Endothelial cell of umbilical vein (primary cell): ENCODE data around the gene YTHDF1. TPM values are rescaled to one million over a fixed set of nuclear protein-coding genes. Genes with fewer than 3 reads are reported as not detected.
"Not testable (repeated sequence)": the region's sequence is repeated elsewhere in the genome, so short reads cannot be mapped to it uniquely, and the experiment has no call there.

ENCODE experiments used
- BruUV-seq: library from RNA; stranded (reverse); fragments of 400-500 nt; replicated peaks from 2 replicates; lab custom pipeline; 2021; lab: Mats Ljungman, UMichigan
- CTCF ChIA-PET: fragments of 300-600, 350-600 bp; sonication (Branson Sonifier 250); formaldehyde crosslinking; loops from one replicate; lab custom pipeline; 2021; ENCODE audit warnings: antibody characterized with exemption, inconsistent platforms; lab: Charles Lee
- POLR2A ChIA-PET: fragments of 300-600, 350-600 bp; sonication (Branson Sonifier 250); formaldehyde crosslinking; loops from one replicate; lab custom pipeline; 2021; ENCODE audit warnings: antibody characterized with exemption, inconsistent platforms; lab: Charles Lee
- DNase-seq: peaks from one replicate; pipeline ENCODE4 v3.0.0-alpha.2; 2011; ENCODE audit warnings: low read depth, low spot score
- FAIRE-seq: peaks from 2 replicates; lab custom pipeline; 2011; peaks lifted over from hg19 to GRCh38; lab: Jason Lieb, UNC
- H2AFZ ChIP-seq: 2 replicates; pipeline ENCODE4 v1.6.0; 2012; ENCODE audit warnings: low read depth, low read length, control low read depth, inconsistent platforms
- H3K27ac ChIP-seq: 2 replicates; pipeline ENCODE4 v1.5.1; 2011; ENCODE audit warnings: low read depth, mild to moderate bottlenecking, control low read depth, low read length, moderate library complexity; ENCODE audit not compliant: insufficient read depth
- H3K27me3 ChIP-seq, 2 experiments: 2 replicates each; pipeline versions ENCODE4 v1.6.0 to v1.6.1; 2011; ENCODE audit warnings: low read length in 2 of 2, mixed read lengths in 1 of 2; ENCODE audit not compliant: control insufficient read depth in 2 of 2, insufficient read depth in 2 of 2
- H3K36me3 ChIP-seq, 2 experiments: 2 replicates in 1 of 2; 3 replicates in 1 of 2; pipeline ENCODE4 v1.5.1; 2011; ENCODE audit warnings: low read length in 2 of 2, mild to moderate bottlenecking in 1 of 2, moderate library complexity in 1 of 2; ENCODE audit not compliant: control insufficient read depth in 2 of 2, insufficient read depth in 2 of 2; ENCODE audit errors: extremely low read depth in 1 of 2
- H3K4me1 ChIP-seq: 3 replicates; pipeline ENCODE4 v1.5.1; 2011; ENCODE audit warnings: mild to moderate bottlenecking, low read length; ENCODE audit not compliant: control insufficient read depth, insufficient read depth; ENCODE audit errors: extremely low read depth
- H3K4me2 ChIP-seq: 2 replicates; pipeline ENCODE4 v1.6.1; 2011; ENCODE audit warnings: low read length, control low read depth, mixed read lengths; ENCODE audit not compliant: insufficient read depth
- H3K4me3 ChIP-seq, 3 experiments: fragments of 200-600 bp in 1 of 3; sonication (generic), shearing (Covaris generic) in 1 of 3; replicated peaks in 1 of 3; 2 replicates each; pipeline ENCODE4 v1.5.1; 2011 to 2016; ENCODE audit warnings: control low read depth in 3 of 3, low read length in 3 of 3, mild to moderate bottlenecking in 2 of 3, inconsistent platforms in 1 of 3, low read depth in 1 of 3, moderate library complexity in 1 of 3; ENCODE audit not compliant: insufficient read depth in 1 of 3
- H3K79me2 ChIP-seq: 2 replicates; pipeline ENCODE4 v1.6.0; 2012; ENCODE audit warnings: low read length, inconsistent platforms; ENCODE audit not compliant: control insufficient read depth, insufficient read depth
- H3K9ac ChIP-seq: replicated peaks from 2 replicates; pipeline ENCODE3; 2011; ENCODE audit warnings: low read length, control low read depth; ENCODE audit not compliant: insufficient read depth; ENCODE audit errors: extremely low read depth
- H3K9me1 ChIP-seq: replicated peaks from 3 replicates; pipeline ENCODE4 v1.6.0; 2011; ENCODE audit warnings: mild to moderate bottlenecking, low read length; ENCODE audit not compliant: control insufficient read depth, insufficient read depth; ENCODE audit errors: extremely low read depth
- H3K9me3 ChIP-seq: replicated peaks from 2 replicates; pipeline ENCODE4 v1.5.1; 2012; ENCODE audit warnings: low read length, inconsistent platforms; ENCODE audit not compliant: control insufficient read depth, insufficient read depth
- H4K20me1 ChIP-seq: replicated peaks from 2 replicates; pipeline ENCODE3; 2011; ENCODE audit warnings: mild to moderate bottlenecking, low read length; ENCODE audit not compliant: control insufficient read depth, insufficient read depth; ENCODE audit errors: extremely low read depth
- EZH2 ChIP-seq: IDR thresholded peaks from 2 replicates; pipeline ENCODE4 v1.6.1; 2012; ENCODE audit warnings: borderline replicate concordance, low read depth, mild to moderate bottlenecking, moderate library complexity, low read length, inconsistent platforms; ENCODE audit not compliant: severe bottlenecking
- FOS ChIP-seq: IDR thresholded peaks from 2 replicates; pipeline ENCODE4 v1.6.1; 2011; ENCODE audit warnings: mild to moderate bottlenecking, low read length, moderate library complexity, borderline replicate concordance; ENCODE audit not compliant: insufficient read depth
- GATA2 ChIP-seq: IDR thresholded peaks from 2 replicates; pipeline ENCODE4 v1.7.0; 2011; ENCODE audit warnings: low read depth, mild to moderate bottlenecking, moderate library complexity, mixed read lengths, low read length; ENCODE audit not compliant: insufficient read length, insufficient read depth
- JUN ChIP-seq: IDR thresholded peaks from 2 replicates; pipeline ENCODE4 v1.6.1; 2011; ENCODE audit warnings: borderline replicate concordance, low read depth; ENCODE audit not compliant: insufficient read length, insufficient read depth
- MYC ChIP-seq: IDR thresholded peaks from one replicate; pipeline ENCODE4 v1.6.1; 2011; ENCODE audit warnings: mild to moderate bottlenecking, low read depth, low read length
- POLR2A ChIP-seq: IDR thresholded peaks from 2 replicates; pipeline ENCODE4 v1.6.1; 2012; ENCODE audit warnings: low read depth, mild to moderate bottlenecking, control low read depth, low read length
- dilution Hi-C: fragments of 300-500 bp; cut with MboI; formaldehyde crosslinking; loops from one replicate; pipeline ENCODE4 v1.15.0; 2019; ENCODE audit warnings: low sequenced_read_pairs; ENCODE audit not compliant: extremely low pct_ligation_motif_present
- intact Hi-C: fragments of 100-400 bp; cut with micrococcal nuclease; formaldehyde crosslinking; loops from one replicate; pipeline ENCODE4 v1.10.0; 2022
- polyA plus RNA-seq, 4 experiments: library from polyadenylated mRNA; depleted of rRNA in 3 of 4; stranded (reverse) in 3 of 4; unstranded in 1 of 4; fragments of >200 nt; gene quantifications; 2 replicates each; pipeline versions ENCODE4 v1.2.1 to v1.2.3, GENCODE V29; 2011 to 2012; ENCODE audit warnings: missing spikeins in 1 of 4
- total RNA-seq: library from RNA; stranded (reverse); gene quantifications from 2 replicates; pipeline ENCODE4 v1.2.3, GENCODE V29; 2021
- TF ChIP-seq, protein P1 (sequence below): IDR thresholded peaks from 2 replicates; pipeline ENCODE4 v1.6.1; 2011; ENCODE audit not compliant: insufficient read depth, insufficient read length
- TF ChIP-seq, protein P2 (sequence below), 2 donors: IDR thresholded peaks; 1 replicate in 1 of 2; 2 replicates in 1 of 2; pipeline ENCODE4 v1.5.1; 2011; ENCODE audit warnings: low read length in 2 of 2, mild to moderate bottlenecking in 2 of 2, moderate library complexity in 2 of 2, control low read depth in 1 of 2, inconsistent platforms in 1 of 2, low read depth in 1 of 2; ENCODE audit not compliant: insufficient read depth in 1 of 2; ENCODE audit errors: extremely low read depth in 1 of 2

YTHDF1 gene
- total and polyA plus RNA-seq, 2 donors (not counting 3 experiments of a cell fraction or from before 2014, with no cell fraction given) = 25.2 to 44.4 TPM

DNA sequence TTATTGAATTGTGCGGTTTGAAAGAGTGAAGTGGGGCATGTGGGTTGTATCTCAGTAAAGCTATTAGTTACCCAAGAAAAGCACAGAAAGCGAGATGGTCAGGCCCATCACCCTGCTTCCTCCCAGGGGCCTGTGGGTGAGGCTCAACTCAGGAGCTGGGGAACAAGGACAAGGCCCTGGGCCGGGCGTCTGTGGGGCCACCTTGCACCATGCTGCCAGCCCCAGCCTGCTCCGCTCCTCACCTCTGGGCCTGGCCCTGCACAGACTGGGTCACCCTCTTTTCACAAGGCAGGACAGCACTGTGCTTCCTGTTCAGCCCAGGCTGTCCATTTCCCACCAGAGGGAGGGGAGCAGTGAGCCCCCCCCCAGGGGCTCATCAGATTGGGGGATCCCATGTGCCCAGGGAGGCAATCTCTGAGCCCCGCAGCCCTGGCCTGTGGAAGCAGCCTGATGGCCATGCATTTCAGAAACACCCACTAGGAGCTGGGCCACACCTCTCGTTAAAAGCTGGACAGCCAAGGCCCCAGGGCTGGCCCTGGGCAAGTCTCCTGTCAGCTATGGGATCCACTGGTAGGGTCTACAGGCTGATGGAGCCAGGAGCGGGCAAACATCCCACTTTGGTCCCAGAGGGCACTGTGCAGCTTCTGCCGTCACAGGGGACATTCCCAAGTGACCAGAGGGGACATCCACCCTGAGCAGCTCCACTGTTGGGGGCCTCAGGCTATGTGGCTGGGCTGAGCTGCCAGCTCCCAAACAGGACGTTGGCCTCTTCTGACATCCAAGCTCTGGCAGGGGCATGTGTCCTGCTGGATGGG lies 55.9 kb downstream of the YTHDF1 start:
- Histone ChIP-seq H4K20me1 (no peaks in the 10 kb centered on the region), H3K4me3 (no peak overlapping the region), H3K4me2 (no peak overlapping the region), H2AFZ (no peak overlapping the region), H3K4me1 (no peaks in the 10 kb centered on the region), H3K79me2 (no peaks in the 10 kb centered on the region), H3K27me3 (no peaks in the 10 kb centered on the region), H3K27ac (no peak overlapping the region), H3K9me1 (no peaks in the 10 kb centered on the region), H3K9me3 (no peaks in the 10 kb centered on the region), H3K36me3 (no peaks in the 10 kb centered on the region), H3K9ac (no peak overlapping the region)
- DNase-seq (no peak), FAIRE-seq (no peak)
- dilution Hi-C loops (no loop called here), intact Hi-C loops (loop anchor here (10.0 kb wide), 1 partner anchor 435 kb away; no protein-coding TSS in a partner anchor)
- ChIA-PET POLR2A (no interaction called here), CTCF (interaction anchor here (0.6 kb wide), 1 partner anchor 345 kb away, joined by 3 read pairs; no protein-coding TSS in a partner anchor)
- no peak for TF ChIP-seq POLR2A
- TF ChIP-seq JUN = no peak
- no peak for TF ChIP-seq GATA2
- TF ChIP-seq, protein P1, sequence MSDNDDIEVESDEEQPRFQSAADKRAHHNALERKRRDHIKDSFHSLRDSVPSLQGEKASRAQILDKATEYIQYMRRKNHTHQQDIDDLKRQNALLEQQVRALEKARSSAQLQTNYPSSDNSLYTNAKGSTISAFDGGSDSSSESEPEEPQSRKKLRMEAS = no peak
- no peak for TF ChIP-seq FOS
- TF ChIP-seq, protein P2, sequence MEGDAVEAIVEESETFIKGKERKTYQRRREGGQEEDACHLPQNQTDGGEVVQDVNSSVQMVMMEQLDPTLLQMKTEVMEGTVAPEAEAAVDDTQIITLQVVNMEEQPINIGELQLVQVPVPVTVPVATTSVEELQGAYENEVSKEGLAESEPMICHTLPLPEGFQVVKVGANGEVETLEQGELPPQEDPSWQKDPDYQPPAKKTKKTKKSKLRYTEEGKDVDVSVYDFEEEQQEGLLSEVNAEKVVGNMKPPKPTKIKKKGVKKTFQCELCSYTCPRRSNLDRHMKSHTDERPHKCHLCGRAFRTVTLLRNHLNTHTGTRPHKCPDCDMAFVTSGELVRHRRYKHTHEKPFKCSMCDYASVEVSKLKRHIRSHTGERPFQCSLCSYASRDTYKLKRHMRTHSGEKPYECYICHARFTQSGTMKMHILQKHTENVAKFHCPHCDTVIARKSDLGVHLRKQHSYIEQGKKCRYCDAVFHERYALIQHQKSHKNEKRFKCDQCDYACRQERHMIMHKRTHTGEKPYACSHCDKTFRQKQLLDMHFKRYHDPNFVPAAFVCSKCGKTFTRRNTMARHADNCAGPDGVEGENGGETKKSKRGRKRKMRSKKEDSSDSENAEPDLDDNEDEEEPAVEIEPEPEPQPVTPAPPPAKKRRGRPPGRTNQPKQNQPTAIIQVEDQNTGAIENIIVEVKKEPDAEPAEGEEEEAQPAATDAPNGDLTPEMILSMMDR (IDR thresholded peaks at IDR 0.05; ENCODE audit: extremely low read depth in 1 of 2, insufficient read depth in 1 of 2, low read depth in 1 of 2, low read length in 2 of 2) = no peak
- TF ChIP-seq EZH2 = no peak
- TF ChIP-seq MYC = no peak
- no TSS peak for BruUV-seq

DNA sequence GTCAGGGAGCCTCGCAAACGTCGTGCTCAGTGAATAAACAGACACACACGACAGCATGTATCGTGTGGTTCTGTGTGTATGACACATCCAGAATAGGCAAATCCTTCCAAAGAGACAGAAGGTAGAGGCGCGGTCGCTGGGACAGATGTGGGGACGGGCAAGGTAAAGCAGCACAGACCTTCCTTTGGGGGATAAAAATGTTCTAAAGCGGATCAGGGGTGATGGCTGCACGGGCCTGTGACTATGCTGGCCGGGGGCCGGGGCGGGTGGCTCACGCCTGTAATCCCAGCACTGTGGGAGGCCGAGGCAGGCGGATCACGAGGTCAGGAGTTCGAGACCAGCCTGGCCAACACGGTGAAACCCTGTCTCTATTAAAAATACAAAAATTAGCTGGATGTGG lies 56.7 kb downstream of the YTHDF1 start:
- CTCF ChIA-PET, intact Hi-C loops, H3K36me3 ChIP-seq, DNase-seq, H3K4me3 ChIP-seq, H3K9me1 ChIP-seq, H3K4me1 ChIP-seq, H3K4me2 ChIP-seq, H3K27me3 ChIP-seq, BruUV-seq, H3K79me2 ChIP-seq, H3K9ac ChIP-seq, FAIRE-seq, POLR2A ChIA-PET, dilution Hi-C loops, H3K27ac ChIP-seq, H2AFZ ChIP-seq, H4K20me1 ChIP-seq, H3K9me3 ChIP-seq: not testable (repeated sequence)
